ENCODE measurements around the gene GLYATL2. TPM values are rescaled to one million over a fixed set of nuclear protein-coding genes. Genes with fewer than 3 reads are reported as not detected.

Gene GLYATL2
- total RNA-seq = 2.8 and 3.0 TPM in 2 replicates

GRCh38 chr11:58844361-58845005 is at the start of gene GLYATL2:
Gene GLYATL2, minus strand, starts transcription at chr11:58844704. Its CDS starts 5,092 bp downstream, at chr11:58839612.

Other genes starting within 250 kb of the GLYATL2 start
- gene CNTF, start 222.0 kb downstream of the GLYATL2 start, total RNA-seq = 2.9 and 3.4 TPM in 2 replicates
- not detected in 2 replicates for gene GLYAT, start 112.8 kb downstream of the GLYATL2 start, total RNA-seq
- gene GLYATL1, start 94.8 kb upstream of the GLYATL2 start, total RNA-seq = 0.12 and 0.32 TPM in 2 replicates
- not detected in 2 replicates for gene GLYATL1B, start 241.6 kb upstream of the GLYATL2 start, total RNA-seq